Glutamatergic neuron (in vitro differentiated cells): ENCODE measurements around the gene NBEAL2. TPM values are rescaled to one million over a fixed set of nuclear protein-coding genes. Genes with fewer than 3 reads are reported as not detected.
A peak's percentile ranks its signal among the peaks of the same experiment; 100 is the strongest.
"Not testable (repeated sequence)": the region's sequence is repeated elsewhere in the genome, so short reads cannot be mapped to it uniquely, and the experiment has no call there.

Experiments
- DNase-seq: peaks from one replicate; pipeline ENCODE4 v3.0.0; 2022
- H3K27ac Mint-ChIP-seq: one replicate; pipeline ENCODE4 v1.8.0; 2020; ENCODE audit warnings: mild to moderate bottlenecking, mixed read lengths, inconsistent platforms; ENCODE audit not compliant: unreplicated experiment
- H3K27me3 Mint-ChIP-seq: one replicate; pipeline ENCODE4 v1.8.0; 2020; ENCODE audit warnings: mild to moderate bottlenecking, moderate library complexity, mixed read lengths, inconsistent platforms; ENCODE audit not compliant: unreplicated experiment
- H3K36me3 Mint-ChIP-seq: one replicate; pipeline ENCODE4 v1.8.0; 2020; ENCODE audit warnings: mild to moderate bottlenecking, mixed read lengths, inconsistent platforms; ENCODE audit not compliant: unreplicated experiment
- H3K4me1 Mint-ChIP-seq: one replicate; pipeline ENCODE4 v1.8.0; 2020; ENCODE audit warnings: mild to moderate bottlenecking, low read depth, mixed read lengths, inconsistent platforms; ENCODE audit not compliant: unreplicated experiment
- H3K4me3 Mint-ChIP-seq: one replicate; pipeline ENCODE4 v1.8.0; 2020; ENCODE audit warnings: mild to moderate bottlenecking, mixed read lengths, inconsistent platforms; ENCODE audit not compliant: unreplicated experiment
- H3K9me3 Mint-ChIP-seq: one replicate; pipeline ENCODE4 v1.8.0; 2020; ENCODE audit warnings: mild to moderate bottlenecking, moderate library complexity, mixed read lengths, inconsistent platforms; ENCODE audit not compliant: unreplicated experiment
- total RNA-seq: library from RNA; stranded (reverse); fragmentation: NEBNext Ultra II Directional; extraction: Animal tissue kit (Norgen Biotek cat#: 25700); gene quantifications from one replicate; pipeline ENCODE4 v1.2.1, GENCODE V29; 2021; ENCODE audit not compliant: unreplicated experiment
- TF ChIP-seq, protein P1 (sequence below): fragments of 200-600 bp; sonication (generic); IDR thresholded peaks from one replicate; pipeline ENCODE4 v1.5.0; 2021; ENCODE audit not compliant: partially characterized antibody, unreplicated experiment

NBEAL2 gene
- total RNA-seq, 1 donor from 2014 or later, result 38.0 TPM

DNA sequence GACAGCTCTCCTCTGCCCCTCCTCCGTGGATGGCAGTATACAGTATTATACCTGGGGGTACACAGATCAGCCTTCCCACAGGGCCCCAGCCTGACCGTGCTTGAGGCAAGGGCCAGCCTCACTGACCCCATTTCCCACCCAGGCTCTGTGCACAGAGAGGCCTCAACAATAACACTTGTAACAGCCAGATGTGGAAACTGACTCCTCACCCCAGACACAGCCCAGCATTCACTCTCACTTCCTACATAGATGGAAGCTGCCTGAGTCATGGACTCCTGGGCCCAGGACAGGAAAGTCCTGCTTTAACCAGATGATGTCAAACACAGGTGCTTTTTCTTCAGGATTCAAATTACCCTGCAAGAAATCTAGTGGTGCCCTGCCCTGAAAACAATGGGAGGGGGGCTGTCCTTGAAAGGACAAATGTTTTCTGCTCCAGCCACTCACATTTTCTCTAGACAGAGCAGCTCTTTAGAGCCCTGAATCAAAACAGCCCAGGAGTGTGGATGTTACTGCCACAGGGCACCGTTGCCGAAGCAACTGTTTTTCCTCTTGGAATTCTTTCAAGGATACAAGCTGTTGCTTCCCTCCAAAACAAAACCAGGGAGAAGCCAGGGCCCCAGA, 19.3 kb upstream of the NBEAL2 start:
- DNase-seq, result no peak
- peaks cover 3% of the 10 kb centered on the region for H3K27me3 Mint-ChIP-seq
- peaks cover 4% of the 10 kb centered on the region for H3K9me3 Mint-ChIP-seq
- H3K4me1 Mint-ChIP-seq, result peaks cover 20% of the 10 kb centered on the region
- TF ChIP-seq, protein P1, sequence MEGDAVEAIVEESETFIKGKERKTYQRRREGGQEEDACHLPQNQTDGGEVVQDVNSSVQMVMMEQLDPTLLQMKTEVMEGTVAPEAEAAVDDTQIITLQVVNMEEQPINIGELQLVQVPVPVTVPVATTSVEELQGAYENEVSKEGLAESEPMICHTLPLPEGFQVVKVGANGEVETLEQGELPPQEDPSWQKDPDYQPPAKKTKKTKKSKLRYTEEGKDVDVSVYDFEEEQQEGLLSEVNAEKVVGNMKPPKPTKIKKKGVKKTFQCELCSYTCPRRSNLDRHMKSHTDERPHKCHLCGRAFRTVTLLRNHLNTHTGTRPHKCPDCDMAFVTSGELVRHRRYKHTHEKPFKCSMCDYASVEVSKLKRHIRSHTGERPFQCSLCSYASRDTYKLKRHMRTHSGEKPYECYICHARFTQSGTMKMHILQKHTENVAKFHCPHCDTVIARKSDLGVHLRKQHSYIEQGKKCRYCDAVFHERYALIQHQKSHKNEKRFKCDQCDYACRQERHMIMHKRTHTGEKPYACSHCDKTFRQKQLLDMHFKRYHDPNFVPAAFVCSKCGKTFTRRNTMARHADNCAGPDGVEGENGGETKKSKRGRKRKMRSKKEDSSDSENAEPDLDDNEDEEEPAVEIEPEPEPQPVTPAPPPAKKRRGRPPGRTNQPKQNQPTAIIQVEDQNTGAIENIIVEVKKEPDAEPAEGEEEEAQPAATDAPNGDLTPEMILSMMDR, result no peak
- H3K27ac Mint-ChIP-seq, result peak overlapping the region; percentile 44
- peak overlapping the region; percentile 35 for H3K4me3 Mint-ChIP-seq
- peaks cover 7% of the 10 kb centered on the region for H3K36me3 Mint-ChIP-seq

DNA sequence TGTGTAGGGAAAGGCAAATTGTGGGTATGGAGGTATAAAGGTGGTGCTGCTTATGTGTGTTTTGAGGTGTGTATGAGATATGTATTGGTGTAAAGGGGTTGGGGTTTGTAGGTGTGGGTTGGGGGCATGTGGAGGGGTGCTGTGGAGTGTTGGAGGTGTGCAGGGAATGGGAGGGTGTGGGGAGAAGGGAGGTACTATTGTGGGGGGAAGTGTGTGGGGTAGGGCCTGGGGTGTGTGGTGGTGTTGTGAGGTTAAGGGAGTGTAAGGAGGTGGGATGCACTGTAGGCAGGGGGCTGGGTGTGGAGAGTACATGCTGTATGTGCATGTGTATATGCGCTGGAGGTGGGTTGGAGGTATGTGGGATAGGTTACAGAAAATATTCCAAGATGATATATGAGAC, 18.6 kb upstream of the NBEAL2 start:
- Mint-ChIP-seq H3K4me1 (peaks cover 21% of the 10 kb centered on the region), H3K36me3 (peaks cover 9% of the 10 kb centered on the region), H3K27ac (peak overlapping the region; percentile 15), H3K9me3 (peaks cover 2% of the 10 kb centered on the region), H3K4me3 (no peak overlapping the region), H3K27me3 (no peaks in the 10 kb centered on the region)
- DNase-seq, result no peak
- TF ChIP-seq, protein P1, result no peak

DNA sequence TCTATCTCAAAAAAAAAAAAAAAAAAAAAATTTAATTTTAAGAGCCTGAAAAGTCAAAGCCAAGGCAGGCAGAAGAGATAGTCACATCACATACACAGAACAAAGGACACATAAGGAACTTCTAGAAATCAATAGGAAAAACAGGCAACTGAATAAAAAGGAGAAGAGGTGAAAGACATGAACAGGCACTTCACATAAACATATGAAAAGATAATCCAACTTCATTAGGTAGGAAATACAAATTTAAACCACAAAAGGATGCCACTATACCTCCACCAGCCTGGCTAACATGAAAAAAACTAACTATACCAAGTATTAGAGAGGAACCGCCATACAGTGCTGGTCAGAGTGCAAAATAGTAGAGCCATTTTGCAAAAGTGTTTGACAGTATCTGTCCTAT, 17.0 kb upstream of the NBEAL2 start:
- Mint-ChIP-seq H3K9me3 (peaks cover 2% of the 10 kb centered on the region), H3K4me1 (peaks cover 29% of the 10 kb centered on the region)
- DNase-seq, result no peak

DNA sequence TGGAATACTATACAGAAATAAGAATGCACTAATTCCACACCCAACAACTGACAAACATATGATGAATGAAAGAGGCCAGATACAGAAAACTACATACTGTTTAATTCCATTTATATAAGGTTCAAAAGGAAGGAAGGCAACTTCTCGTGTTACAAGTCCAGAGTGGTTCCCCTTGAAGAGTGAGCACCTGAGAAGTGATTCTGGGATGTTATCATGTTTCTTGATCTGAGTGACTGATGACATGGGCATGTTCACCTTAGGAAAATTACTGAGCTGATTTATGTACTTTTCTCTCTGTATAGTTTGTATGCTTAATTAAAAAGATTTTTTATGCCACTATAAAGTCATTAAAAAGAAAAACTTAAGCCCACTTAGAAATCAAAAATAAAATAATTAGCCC, 16.5 kb upstream of the NBEAL2 start:
- no peak for DNase-seq
- peaks cover 30% of the 10 kb centered on the region for H3K4me1 Mint-ChIP-seq
- peaks cover 6% of the 10 kb centered on the region for H3K27me3 Mint-ChIP-seq
- H3K4me3 Mint-ChIP-seq, result no peak overlapping the region
- TF ChIP-seq, protein P1, result no peak
- H3K9me3 Mint-ChIP-seq, result peaks cover 2% of the 10 kb centered on the region
- no peak overlapping the region for H3K27ac Mint-ChIP-seq
- H3K36me3 Mint-ChIP-seq, result peaks cover 11% of the 10 kb centered on the region

More for the DNA sequence above, 17.0 kb upstream of the NBEAL2 start:
- H3K4me3 Mint-ChIP-seq, result no peak overlapping the region
- H3K36me3 Mint-ChIP-seq, result peaks cover 11% of the 10 kb centered on the region
- no peak overlapping the region for H3K27ac Mint-ChIP-seq
- peaks cover 5% of the 10 kb centered on the region for H3K27me3 Mint-ChIP-seq
- TF ChIP-seq, protein P1, result no peak

DNA sequence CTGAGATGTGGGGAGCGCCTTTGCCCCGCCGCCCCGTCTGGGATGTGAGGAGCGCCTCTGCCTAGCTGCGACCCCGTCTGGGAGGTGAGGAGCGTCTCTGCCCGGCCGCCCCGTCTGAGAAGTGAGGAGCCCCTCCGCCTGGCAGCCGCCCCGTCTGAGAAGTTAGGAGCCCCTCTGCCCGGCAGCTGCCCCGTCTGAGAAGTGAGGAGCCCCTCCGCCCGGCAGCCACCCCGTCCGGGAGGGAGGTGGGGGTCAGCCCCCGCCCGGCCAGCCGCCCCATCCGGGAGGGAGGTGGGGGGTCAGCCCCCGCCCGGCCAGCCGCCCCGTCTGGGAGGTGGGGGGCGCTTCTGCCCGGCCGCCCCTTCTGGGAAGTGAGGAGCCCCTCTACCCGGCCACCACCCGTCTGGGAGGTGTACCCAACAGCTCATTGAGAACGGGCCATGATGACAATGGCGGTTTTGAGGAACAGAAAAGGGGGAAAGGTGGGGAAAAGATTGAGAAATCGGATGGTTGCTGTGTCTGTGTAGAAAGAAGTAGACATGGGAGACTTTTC, 15.4 kb upstream of the NBEAL2 start:
- H3K36me3 Mint-ChIP-seq, result peaks cover 11% of the 10 kb centered on the region
- not testable (repeated sequence) for H3K9me3 Mint-ChIP-seq, H3K4me3 Mint-ChIP-seq, DNase-seq, H3K27ac Mint-ChIP-seq, H3K27me3 Mint-ChIP-seq
- H3K4me1 Mint-ChIP-seq, result peaks cover 30% of the 10 kb centered on the region
